Sigmoid colon (tissue), 4 donors: ENCODE results near the gene TOGARAM1.

Experiments used
- POLR2AphosphoS5 ChIP-seq, 4 donors: sonication (generic); formaldehyde crosslinking; IDR thresholded peaks; one replicate each; pipeline ENCODE4 v1.6.1; 2017; ENCODE audit warnings: antibody characterized with exemption in 4 of 4
- TF ChIP-seq, protein P1 (sequence below), 4 experiments: fragments of 450-650 bp in 3 of 4; fragments of 200-600 bp in 1 of 4; IDR thresholded peaks; one replicate each; pipeline ENCODE4 v1.5.1; 2016 to 2019; ENCODE audit warnings: antibody characterized with exemption in 4 of 4, mild to moderate bottlenecking in 3 of 4, moderate library complexity in 2 of 4

DNA sequence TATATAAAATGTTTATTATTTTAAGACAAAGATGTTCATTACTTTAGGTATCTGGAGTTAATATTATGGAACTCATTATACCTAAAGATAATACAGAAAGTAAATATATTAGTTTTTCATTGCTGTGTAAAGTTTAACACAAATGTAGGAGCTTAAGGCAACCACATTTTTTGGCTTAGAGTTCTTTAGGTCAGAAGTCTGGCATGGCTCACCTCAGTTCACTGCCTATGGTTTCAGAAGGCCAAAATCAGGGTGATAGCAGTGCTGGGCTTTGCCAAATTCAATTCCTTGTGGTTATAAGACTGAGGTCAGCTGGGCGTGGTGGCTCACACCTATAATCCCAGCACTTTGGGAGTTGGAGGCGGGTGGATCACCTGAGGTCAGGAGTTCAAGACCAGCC, 86.4 kb downstream of the TOGARAM1 start:
- TF ChIP-seq, protein P1, sequence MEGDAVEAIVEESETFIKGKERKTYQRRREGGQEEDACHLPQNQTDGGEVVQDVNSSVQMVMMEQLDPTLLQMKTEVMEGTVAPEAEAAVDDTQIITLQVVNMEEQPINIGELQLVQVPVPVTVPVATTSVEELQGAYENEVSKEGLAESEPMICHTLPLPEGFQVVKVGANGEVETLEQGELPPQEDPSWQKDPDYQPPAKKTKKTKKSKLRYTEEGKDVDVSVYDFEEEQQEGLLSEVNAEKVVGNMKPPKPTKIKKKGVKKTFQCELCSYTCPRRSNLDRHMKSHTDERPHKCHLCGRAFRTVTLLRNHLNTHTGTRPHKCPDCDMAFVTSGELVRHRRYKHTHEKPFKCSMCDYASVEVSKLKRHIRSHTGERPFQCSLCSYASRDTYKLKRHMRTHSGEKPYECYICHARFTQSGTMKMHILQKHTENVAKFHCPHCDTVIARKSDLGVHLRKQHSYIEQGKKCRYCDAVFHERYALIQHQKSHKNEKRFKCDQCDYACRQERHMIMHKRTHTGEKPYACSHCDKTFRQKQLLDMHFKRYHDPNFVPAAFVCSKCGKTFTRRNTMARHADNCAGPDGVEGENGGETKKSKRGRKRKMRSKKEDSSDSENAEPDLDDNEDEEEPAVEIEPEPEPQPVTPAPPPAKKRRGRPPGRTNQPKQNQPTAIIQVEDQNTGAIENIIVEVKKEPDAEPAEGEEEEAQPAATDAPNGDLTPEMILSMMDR (IDR thresholded peaks at IDR 0.05), result no peak
- no peak for TF ChIP-seq POLR2AphosphoS5 (IDR thresholded peaks at IDR 0.05)
